ENCODE measurements around the gene EME1. TPM values are rescaled to one million over a fixed set of nuclear protein-coding genes. Genes with fewer than 3 reads are reported as not detected.
A peak's percentile ranks its signal among the peaks of the same experiment; 100 is the strongest.

Gene EME1
- total and polyA plus RNA-seq, 2 of the 13 experiments (the other 11 are each of a cell fraction or from before 2014, with no cell fraction given), result 20.7 to 24.6 TPM

GRCh38 chr17:50422738-50423137 is 49.7 kb downstream of the EME1 start (continued):
- no peak for TF ChIP-seq RERE (CRISPR knock-in tag; IDR thresholded peaks at IDR 0.05; ENCODE audit: low read depth)
- TF ChIP-seq NFE2L2 (IDR thresholded peaks at IDR 0.05; ENCODE audit: low read length), result no peak
- TF ChIP-seq TSC22D2 (CRISPR knock-in tag; IDR thresholded peaks at IDR 0.05; ENCODE audit: borderline replicate concordance), result no peak
- no peak for TF ChIP-seq ZNF512B (CRISPR knock-in tag; IDR thresholded peaks at IDR 0.05; ENCODE audit: borderline replicate concordance)
- no peak for TF ChIP-seq ZMAT5 (CRISPR knock-in tag; IDR thresholded peaks at IDR 0.05; ENCODE audit: borderline replicate concordance, low read depth)
- no peak for TF ChIP-seq CEBPZ (IDR thresholded peaks at IDR 0.05; ENCODE audit: low read length)
- TF ChIP-seq KDM5B (CRISPR knock-in tag; IDR thresholded peaks at IDR 0.05; ENCODE audit: borderline replicate concordance), result no peak
- peak; percentile 83; the same call in 1 of the 2 replicates for TF ChIP-seq KDM1A (CRISPR knock-in tag; IDR thresholded peaks at IDR 0.05)
- no peak for TF ChIP-seq FOSL2 (CRISPR knock-in tag; IDR thresholded peaks at IDR 0.05)
- TF ChIP-seq ARID4A (CRISPR knock-in tag; IDR thresholded peaks at IDR 0.05; ENCODE audit: borderline replicate concordance), result no peak
- TF ChIP-seq ZNF235 (CRISPR knock-in tag; IDR thresholded peaks at IDR 0.05; ENCODE audit: borderline replicate concordance), result no peak
- no peak for TF ChIP-seq GTF2F1 (IDR thresholded peaks at IDR 0.05; ENCODE audit: low read length)
- no peak for TF ChIP-seq ATRX (CRISPR knock-in tag; IDR thresholded peaks at IDR 0.05; ENCODE audit: borderline replicate concordance)
